Fibroblast of the aortic adventitia (primary cell): Measurements from ENCODE around the gene CHCHD4. TPM values are rescaled to one million over a fixed set of nuclear protein-coding genes. Genes with fewer than 3 reads are reported as not detected.

ENCODE experiments used
- DNase-seq: peaks from one replicate; pipeline ENCODE4 v3.0.0-alpha.2; 2010; ENCODE audit warnings: low read depth
- H3K4me3 ChIP-seq: 2 replicates; pipeline ENCODE4 v1.5.1; 2011; ENCODE audit warnings: low read depth, mild to moderate bottlenecking, control low read depth, low read length, moderate library complexity
- total RNA-seq: library from RNA; depleted of rRNA; stranded (reverse); fragments of >200 nt; gene quantifications from 2 replicates; pipeline ENCODE4 v1.2.3, GENCODE V29; 2012; ENCODE audit warnings: low replicate concordance
- TF ChIP-seq, protein P1 (sequence below): IDR thresholded peaks from 2 replicates; pipeline ENCODE4 v1.5.1; 2011; ENCODE audit warnings: mild to moderate bottlenecking, low read length, control low read depth, inconsistent platforms; ENCODE audit not compliant: insufficient read depth

CHCHD4 gene
- total RNA-seq, 1 donor: 12.7 TPM

DNA sequence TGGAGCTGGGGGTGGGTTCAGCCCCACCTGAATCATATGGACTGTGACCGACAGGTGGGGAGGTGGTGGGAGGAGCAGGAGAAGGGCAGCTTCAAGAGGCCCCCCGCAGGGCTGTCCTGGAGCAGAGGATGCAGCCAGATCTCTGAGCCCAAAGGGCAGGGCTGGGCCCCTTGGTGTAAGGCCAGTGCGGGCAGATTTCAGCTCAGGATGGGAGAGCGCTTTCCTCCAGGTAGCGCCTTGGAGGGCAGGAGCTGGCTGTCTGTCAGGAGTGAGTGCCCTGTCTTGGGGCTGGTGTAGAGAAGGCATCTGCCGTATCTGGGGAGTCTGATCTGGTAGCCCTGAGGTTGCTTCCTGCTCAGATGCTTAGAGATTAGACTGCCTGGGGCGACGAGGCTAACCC lies 7.5 kb upstream of the CHCHD4 start:
- DNase-seq: no peak
- TF ChIP-seq, protein P1, sequence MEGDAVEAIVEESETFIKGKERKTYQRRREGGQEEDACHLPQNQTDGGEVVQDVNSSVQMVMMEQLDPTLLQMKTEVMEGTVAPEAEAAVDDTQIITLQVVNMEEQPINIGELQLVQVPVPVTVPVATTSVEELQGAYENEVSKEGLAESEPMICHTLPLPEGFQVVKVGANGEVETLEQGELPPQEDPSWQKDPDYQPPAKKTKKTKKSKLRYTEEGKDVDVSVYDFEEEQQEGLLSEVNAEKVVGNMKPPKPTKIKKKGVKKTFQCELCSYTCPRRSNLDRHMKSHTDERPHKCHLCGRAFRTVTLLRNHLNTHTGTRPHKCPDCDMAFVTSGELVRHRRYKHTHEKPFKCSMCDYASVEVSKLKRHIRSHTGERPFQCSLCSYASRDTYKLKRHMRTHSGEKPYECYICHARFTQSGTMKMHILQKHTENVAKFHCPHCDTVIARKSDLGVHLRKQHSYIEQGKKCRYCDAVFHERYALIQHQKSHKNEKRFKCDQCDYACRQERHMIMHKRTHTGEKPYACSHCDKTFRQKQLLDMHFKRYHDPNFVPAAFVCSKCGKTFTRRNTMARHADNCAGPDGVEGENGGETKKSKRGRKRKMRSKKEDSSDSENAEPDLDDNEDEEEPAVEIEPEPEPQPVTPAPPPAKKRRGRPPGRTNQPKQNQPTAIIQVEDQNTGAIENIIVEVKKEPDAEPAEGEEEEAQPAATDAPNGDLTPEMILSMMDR: no peak
- H3K4me3 ChIP-seq: no peak overlapping the region

DNA sequence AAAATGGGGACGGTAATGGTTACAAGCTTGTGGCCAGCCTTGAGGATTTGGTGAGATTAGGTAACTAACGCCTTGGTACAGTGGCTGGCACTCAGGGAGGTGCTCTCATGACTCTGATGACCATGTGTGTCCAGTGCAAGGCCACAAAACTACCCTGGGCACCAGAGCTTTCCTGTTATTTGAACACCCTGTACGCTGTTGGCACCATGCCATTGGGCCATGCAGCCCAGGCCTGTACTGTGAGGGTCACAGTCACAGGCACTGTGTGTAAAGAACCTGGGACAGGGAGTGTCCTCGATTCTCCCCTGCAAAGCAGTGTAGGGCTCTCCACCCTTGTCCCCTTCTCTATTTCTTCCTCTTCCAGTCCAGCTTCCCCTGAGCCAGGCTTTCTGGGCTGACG lies 6.5 kb upstream of the CHCHD4 start:
- TF ChIP-seq, protein P1: no peak
- no peak for DNase-seq
- H3K4me3 ChIP-seq: no peak overlapping the region

DNA sequence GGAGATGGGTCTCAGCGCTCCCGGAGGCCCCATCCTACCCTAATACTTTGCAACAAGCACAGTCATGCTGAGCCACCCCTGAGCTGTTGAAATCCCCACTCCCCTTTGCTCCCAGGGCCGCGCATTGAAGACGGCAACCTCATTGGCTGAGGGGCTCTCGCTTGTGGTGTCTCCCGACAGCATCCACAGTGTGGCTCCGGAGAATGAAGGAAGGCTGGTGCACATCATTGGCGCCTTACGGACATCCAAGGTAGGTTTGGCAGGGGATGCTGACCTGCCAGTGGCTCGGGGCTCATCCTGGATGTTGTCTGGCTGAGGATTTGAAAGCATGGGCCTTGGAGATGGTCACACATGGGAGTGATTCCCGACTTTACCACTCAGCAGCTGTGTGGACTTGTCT lies 6.0 kb upstream of the CHCHD4 start:
- no peak overlapping the region for H3K4me3 ChIP-seq
- TF ChIP-seq, protein P1: no peak
- DNase-seq: no peak

DNA sequence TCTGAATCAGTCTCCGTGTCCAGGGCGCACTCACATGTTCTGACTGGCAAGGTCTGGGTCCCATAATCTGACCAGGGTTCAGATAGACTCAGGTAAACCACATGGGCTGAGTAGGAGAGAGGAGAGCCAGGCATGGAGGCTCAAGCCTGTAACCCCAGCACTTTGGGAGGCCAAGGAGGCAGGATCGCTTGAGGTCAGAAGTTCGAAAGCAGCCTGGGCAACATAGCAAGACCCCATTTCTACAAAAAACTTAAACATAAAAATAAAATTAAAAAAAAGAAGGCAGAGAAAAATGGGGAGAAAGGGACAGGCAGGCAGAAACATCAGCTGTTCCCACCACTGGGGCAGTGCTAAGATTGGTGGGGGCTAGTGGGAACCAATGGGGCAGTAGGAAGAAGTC lies 5.6 kb upstream of the CHCHD4 start:
- H3K4me3 ChIP-seq: no peak overlapping the region
- DNase-seq: no peak
- TF ChIP-seq, protein P1: no peak

DNA sequence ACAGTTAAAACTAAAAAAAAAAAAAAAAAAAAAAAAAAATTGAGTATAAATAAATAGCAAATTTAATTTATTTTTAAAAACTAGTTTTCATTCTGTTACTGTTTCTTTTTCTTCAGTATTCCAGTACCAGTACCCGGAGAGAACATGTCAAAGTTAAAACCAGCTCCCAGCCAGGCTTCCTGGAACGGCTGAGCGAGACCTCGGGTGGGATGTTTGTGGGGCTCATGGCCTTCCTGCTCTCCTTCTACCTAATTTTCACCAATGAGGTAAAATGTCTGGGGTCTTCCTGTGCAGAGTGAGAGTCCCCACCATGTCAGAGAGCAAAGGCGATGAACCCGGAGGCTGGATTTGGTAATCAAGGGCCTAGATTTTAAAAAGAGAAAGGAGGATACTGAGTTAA lies 4.6 kb upstream of the CHCHD4 start:
- no peak overlapping the region for H3K4me3 ChIP-seq
- TF ChIP-seq, protein P1: no peak
- no peak for DNase-seq

DNA sequence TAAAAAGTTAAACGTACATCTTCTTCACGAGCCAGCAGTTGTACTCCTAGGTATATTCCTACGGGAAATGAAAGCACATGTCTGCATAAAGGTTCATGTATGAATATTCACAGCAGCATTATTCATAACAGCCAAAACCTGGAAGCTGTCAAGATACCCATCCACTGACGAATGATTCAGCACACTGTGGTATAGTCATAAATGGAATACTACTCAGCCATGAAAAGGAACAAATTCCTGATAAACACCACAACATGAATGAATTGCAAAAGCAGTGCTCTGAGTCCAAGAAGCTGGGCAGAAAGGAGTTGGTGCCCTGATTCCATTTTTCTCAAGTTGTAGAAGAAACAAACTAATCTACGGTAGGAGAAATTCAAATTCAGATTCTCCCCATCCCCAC lies 4.1 kb upstream of the CHCHD4 start:
- no peak for DNase-seq
- no peak overlapping the region for H3K4me3 ChIP-seq
- TF ChIP-seq, protein P1: no peak

DNA sequence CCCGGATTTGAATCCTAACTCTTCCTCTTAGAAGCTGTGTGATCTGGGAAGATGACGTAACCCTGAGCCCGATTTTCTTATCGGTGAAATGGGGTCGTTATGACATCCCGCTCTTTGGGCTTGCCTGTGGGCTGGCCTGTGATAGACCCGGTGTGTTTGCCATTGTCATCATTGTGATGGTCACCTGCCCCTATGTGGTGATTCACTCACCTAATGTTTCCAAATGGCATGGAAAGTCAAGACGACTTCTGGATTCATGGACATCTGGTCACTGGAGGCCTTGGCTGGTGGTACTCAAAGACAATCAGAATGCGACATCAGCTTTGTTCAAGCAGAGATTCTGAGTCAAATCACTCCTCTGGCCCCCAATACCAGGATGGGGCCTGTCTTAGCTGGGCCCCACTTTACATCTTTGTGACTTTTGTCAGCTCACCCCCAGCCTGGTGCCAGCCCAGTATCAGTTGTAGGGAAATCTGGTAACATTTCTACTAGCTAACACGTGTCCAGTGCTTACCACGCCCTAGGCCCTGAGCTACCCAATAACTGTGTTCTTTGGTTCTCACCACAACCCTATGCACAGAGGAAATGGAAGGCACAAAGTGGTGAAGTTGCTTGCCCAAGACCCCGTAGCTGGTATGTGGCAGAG lies 3.0 kb upstream of the CHCHD4 start:
- TF ChIP-seq, protein P1: no peak
- no peak for DNase-seq
- H3K4me3 ChIP-seq: no peak overlapping the region
